A549 (cell line): ENCODE results near the gene EAPP. TPM values are rescaled to one million over a fixed set of nuclear protein-coding genes. Genes with fewer than 3 reads are reported as not detected.
A peak's percentile ranks its signal among the peaks of the same experiment; 100 is the strongest.

Source experiments
- CBX8 ChIP-seq: fragments of 200-600 bp; sonication (generic); IDR thresholded peaks from 2 replicates; pipeline ENCODE4 v1.6.1; 2016
- CHD2 ChIP-seq: fragments of 150-350 bp; IDR thresholded peaks from 2 replicates; pipeline ENCODE4 v1.6.1; 2014; ENCODE audit warnings: low read length; ENCODE audit not compliant: partially characterized antibody
- CHD4 ChIP-seq: fragments of 200-600 bp; sonication (generic); IDR thresholded peaks from 2 replicates; pipeline ENCODE4 v1.6.1; 2016; ENCODE audit warnings: antibody characterized with exemption, mild to moderate bottlenecking, borderline replicate concordance
- EHMT2 ChIP-seq: fragments of 200-600 bp; sonication (generic); IDR thresholded peaks from 2 replicates; pipeline ENCODE4 v1.6.1; 2016; ENCODE audit warnings: antibody characterized with exemption, low read depth, mild to moderate bottlenecking, moderate library complexity
- FOSB ChIP-seq: fragments of 250-450 bp; sonication (Bioruptor Pico); IDR thresholded peaks from 2 replicates; pipeline ENCODE4 v1.5.0; 2020; ENCODE audit warnings: mild to moderate bottlenecking, moderate library complexity
- GATA3 ChIP-seq: IDR thresholded peaks from 2 replicates; pipeline ENCODE4 v1.6.1; 2012; ENCODE audit warnings: borderline replicate concordance
- HMGXB4 ChIP-seq: fragments of 250-450 bp; sonication (Bioruptor Pico); IDR thresholded peaks from 2 replicates; pipeline ENCODE4 v1.5.0; 2021; ENCODE audit warnings: mild to moderate bottlenecking, moderate library complexity, borderline replicate concordance
- KDM1A ChIP-seq: fragments of 200-600 bp; sonication (generic); IDR thresholded peaks from 2 replicates; pipeline ENCODE4 v1.6.1; 2016; ENCODE audit warnings: low read depth, mild to moderate bottlenecking
- MYC ChIP-seq: IDR thresholded peaks from 2 replicates; pipeline ENCODE4 v1.6.1; 2012; ENCODE audit warnings: mild to moderate bottlenecking, inconsistent platforms, low read length, improper control_type of control experiment, borderline replicate concordance
- NPAS2 ChIP-seq: fragments of 250-450 bp; sonication (Bioruptor Pico); IDR thresholded peaks from 2 replicates; pipeline ENCODE4 v1.8.0; 2022; ENCODE audit warnings: mild to moderate bottlenecking, moderate library complexity, borderline replicate concordance
- NR3C1 ChIP-seq: fragments of >200 bp; sonication (Bioruptor Twin); formaldehyde crosslinking; IDR thresholded peaks from 3 replicates; pipeline ENCODE4 v1.6.1; 2017
- PHF8 ChIP-seq: fragments of 200-600 bp; sonication (generic); IDR thresholded peaks from 2 replicates; pipeline ENCODE4 v1.6.1; 2016; ENCODE audit warnings: low read depth, mild to moderate bottlenecking, antibody characterized with exemption, moderate library complexity, borderline replicate concordance
- SREBF2 ChIP-seq: fragments of 450-650 bp; IDR thresholded peaks from 2 replicates; pipeline ENCODE4 v1.6.1; 2014; ENCODE audit warnings: mild to moderate bottlenecking, moderate library complexity
- ZNF302 ChIP-seq: fragments of 250-450 bp; sonication (Bioruptor Pico); IDR thresholded peaks from 2 replicates; pipeline ENCODE4 v1.9.0; 2021; ENCODE audit warnings: inconsistent platforms, mild to moderate bottlenecking, moderate library complexity
- ZSCAN20 ChIP-seq: fragments of 250-450 bp; sonication (Bioruptor Pico); IDR thresholded peaks from 2 replicates; pipeline ENCODE4 v1.8.0; 2022; ENCODE audit warnings: mild to moderate bottlenecking, moderate library complexity
- polyA plus RNA-seq, 4 experiments: library from polyadenylated mRNA; depleted of rRNA in 3 of 4; stranded (reverse); fragments of >200 nt; fragmentation: RNase III in 1 of 4; extraction: RNeasy Plus Mini Kit Qiagen cat#74134 plus additional on column Dnase treatment in 1 of 4; gene quantifications; 2 replicates in 3 of 4; 3 replicates in 1 of 4; pipeline ENCODE4 v1.2.3, GENCODE V29; 2011 to 2017
- TF ChIP-seq, protein P1 (sequence below): IDR thresholded peaks from 2 replicates; pipeline ENCODE4 v1.6.1; 2012
- TF ChIP-seq, protein P2 (sequence below): fragments of >200 bp; sonication (Bioruptor Twin); formaldehyde crosslinking; IDR thresholded peaks from 2 replicates; pipeline ENCODE4 v1.6.1; 2016
- TF ChIP-seq, protein P3 (sequence below): fragments of >200 bp; sonication (Bioruptor Twin); formaldehyde crosslinking; IDR thresholded peaks from 3 replicates; pipeline ENCODE4 v1.5.1; 2016
- TF ChIP-seq, protein P4 (sequence below): IDR thresholded peaks from 2 replicates; pipeline ENCODE4 v1.6.1; 2012
- TF ChIP-seq, protein P5 (sequence below): fragments of >200 bp; sonication (Bioruptor Twin); formaldehyde crosslinking; IDR thresholded peaks from 3 replicates; pipeline ENCODE4 v1.6.1; 2016
- TF ChIP-seq, protein P6 (sequence below): fragments of 250-450 bp; sonication (Bioruptor Pico); IDR thresholded peaks from 2 replicates; pipeline ENCODE4 v1.5.0; 2020; ENCODE audit warnings: low read depth, mild to moderate bottlenecking, moderate library complexity

EAPP gene
- polyA plus RNA-seq, 2 of the 4 experiments (the other 2 are of a cell fraction): 44.6 to 93.0 TPM

DNA sequence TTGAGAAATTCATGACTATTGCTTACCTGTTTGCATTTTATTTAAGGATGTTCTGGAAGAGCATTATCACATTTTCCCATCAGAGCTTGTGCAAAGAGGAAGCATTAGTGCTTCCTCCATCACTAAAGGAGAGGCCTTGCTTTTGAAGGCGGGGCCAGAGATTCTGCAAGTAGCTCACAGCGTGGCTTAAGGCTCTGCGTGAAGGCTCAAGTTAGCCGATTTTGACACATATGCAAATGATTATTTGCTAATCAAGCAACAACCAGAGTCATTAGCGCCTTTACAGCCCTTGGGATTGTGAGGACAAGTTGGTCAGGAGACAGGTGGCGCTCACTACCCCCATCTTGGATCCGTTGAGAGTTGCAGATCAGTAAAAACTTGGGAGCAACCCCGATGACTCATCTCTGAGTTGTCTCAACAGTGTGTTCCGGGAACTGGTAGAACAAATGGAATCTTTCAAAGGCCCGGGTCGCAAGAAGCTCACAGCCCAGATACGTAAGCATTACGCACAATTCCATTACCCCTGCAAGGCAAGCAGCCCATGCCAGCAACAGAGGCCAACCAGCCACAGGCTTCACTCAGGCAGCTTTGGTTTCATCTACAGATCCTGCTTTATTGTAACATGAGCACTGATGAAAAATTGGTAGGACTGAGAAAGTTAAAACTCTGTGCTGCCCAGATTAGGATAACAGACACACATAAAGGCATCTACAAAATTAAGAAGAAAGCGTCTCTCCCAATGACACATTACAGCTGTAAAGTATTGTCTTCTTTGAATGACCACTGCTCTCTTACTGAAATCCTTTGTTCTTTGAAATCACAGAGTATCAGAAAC lies 42.6 kb downstream of the EAPP start (continued):
- TF ChIP-seq, protein P1, sequence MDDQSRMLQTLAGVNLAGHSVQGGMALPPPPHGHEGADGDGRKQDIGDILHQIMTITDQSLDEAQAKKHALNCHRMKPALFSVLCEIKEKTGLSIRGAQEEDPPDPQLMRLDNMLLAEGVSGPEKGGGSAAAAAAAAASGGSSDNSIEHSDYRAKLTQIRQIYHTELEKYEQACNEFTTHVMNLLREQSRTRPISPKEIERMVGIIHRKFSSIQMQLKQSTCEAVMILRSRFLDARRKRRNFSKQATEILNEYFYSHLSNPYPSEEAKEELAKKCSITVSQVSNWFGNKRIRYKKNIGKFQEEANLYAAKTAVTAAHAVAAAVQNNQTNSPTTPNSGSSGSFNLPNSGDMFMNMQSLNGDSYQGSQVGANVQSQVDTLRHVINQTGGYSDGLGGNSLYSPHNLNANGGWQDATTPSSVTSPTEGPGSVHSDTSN: peak; percentile 64; the same call in 1 of the 2 replicates
- no peak for TF ChIP-seq KDM1A
- TF ChIP-seq, protein P2, sequence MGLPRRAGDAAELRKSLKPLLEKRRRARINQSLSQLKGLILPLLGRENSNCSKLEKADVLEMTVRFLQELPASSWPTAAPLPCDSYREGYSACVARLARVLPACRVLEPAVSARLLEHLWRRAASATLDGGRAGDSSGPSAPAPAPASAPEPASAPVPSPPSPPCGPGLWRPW: peak; percentile 4; the same call in 1 of the 2 replicates
- TF ChIP-seq, protein P3, sequence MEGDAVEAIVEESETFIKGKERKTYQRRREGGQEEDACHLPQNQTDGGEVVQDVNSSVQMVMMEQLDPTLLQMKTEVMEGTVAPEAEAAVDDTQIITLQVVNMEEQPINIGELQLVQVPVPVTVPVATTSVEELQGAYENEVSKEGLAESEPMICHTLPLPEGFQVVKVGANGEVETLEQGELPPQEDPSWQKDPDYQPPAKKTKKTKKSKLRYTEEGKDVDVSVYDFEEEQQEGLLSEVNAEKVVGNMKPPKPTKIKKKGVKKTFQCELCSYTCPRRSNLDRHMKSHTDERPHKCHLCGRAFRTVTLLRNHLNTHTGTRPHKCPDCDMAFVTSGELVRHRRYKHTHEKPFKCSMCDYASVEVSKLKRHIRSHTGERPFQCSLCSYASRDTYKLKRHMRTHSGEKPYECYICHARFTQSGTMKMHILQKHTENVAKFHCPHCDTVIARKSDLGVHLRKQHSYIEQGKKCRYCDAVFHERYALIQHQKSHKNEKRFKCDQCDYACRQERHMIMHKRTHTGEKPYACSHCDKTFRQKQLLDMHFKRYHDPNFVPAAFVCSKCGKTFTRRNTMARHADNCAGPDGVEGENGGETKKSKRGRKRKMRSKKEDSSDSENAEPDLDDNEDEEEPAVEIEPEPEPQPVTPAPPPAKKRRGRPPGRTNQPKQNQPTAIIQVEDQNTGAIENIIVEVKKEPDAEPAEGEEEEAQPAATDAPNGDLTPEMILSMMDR: peak; percentile 42
- TF ChIP-seq FOSB (CRISPR knock-in tag): peak; percentile 45; the same call in 1 of the 2 replicates
- no peak for TF ChIP-seq CBX8
- peak; percentile 92 for TF ChIP-seq ZNF302 (CRISPR knock-in tag)
- no peak for TF ChIP-seq CHD4
- TF ChIP-seq SREBF2: no peak
- TF ChIP-seq CHD2: no peak
- TF ChIP-seq, protein P4, sequence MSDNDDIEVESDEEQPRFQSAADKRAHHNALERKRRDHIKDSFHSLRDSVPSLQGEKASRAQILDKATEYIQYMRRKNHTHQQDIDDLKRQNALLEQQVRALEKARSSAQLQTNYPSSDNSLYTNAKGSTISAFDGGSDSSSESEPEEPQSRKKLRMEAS: peak; percentile 87
- TF ChIP-seq ZSCAN20 (CRISPR knock-in tag): no peak
- TF ChIP-seq, protein P5, sequence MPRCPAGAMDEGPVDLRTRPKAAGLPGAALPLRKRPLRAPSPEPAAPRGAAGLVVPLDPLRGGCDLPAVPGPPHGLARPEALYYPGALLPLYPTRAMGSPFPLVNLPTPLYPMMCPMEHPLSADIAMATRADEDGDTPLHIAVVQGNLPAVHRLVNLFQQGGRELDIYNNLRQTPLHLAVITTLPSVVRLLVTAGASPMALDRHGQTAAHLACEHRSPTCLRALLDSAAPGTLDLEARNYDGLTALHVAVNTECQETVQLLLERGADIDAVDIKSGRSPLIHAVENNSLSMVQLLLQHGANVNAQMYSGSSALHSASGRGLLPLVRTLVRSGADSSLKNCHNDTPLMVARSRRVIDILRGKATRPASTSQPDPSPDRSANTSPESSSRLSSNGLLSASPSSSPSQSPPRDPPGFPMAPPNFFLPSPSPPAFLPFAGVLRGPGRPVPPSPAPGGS: no peak
- no peak for TF ChIP-seq MYC
- TF ChIP-seq EHMT2: no peak
- TF ChIP-seq GATA3: peak; percentile 78
- TF ChIP-seq, protein P6, sequence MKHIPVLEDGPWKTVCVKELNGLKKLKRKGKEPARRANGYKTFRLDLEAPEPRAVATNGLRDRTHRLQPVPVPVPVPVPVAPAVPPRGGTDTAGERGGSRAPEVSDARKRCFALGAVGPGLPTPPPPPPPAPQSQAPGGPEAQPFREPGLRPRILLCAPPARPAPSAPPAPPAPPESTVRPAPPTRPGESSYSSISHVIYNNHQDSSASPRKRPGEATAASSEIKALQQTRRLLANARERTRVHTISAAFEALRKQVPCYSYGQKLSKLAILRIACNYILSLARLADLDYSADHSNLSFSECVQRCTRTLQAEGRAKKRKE: peak; percentile 84
- no peak for TF ChIP-seq NPAS2 (CRISPR knock-in tag)
- TF ChIP-seq PHF8: no peak
- TF ChIP-seq NR3C1: no peak
- TF ChIP-seq HMGXB4 (CRISPR knock-in tag): no peak
- TF ChIP-seq, all 56 proteins: peak for 23
